HFFc6 (cell line): ENCODE measurements around the gene RAB13. TPM values are rescaled to one million over a fixed set of nuclear protein-coding genes. Genes with fewer than 3 reads are reported as not detected.

ENCODE experiments used
- DNase-seq: peaks from one replicate; pipeline ENCODE4 v3.0.0-alpha.2; 2018
- H3K27ac Mint-ChIP-seq: 2 replicates; pipeline ENCODE4 v1.8.0; 2020; ENCODE audit warnings: mild to moderate bottlenecking, mixed read lengths
- H3K27me3 Mint-ChIP-seq: 2 replicates; pipeline ENCODE4 v1.8.0; 2021; ENCODE audit warnings: mild to moderate bottlenecking, moderate library complexity, mixed read lengths; ENCODE audit not compliant: insufficient read depth
- H3K36me3 Mint-ChIP-seq: 2 replicates; pipeline ENCODE4 v1.8.0; 2021; ENCODE audit warnings: low read depth, mixed read lengths
- H3K4me1 Mint-ChIP-seq: 2 replicates; pipeline ENCODE4 v1.8.0; 2020; ENCODE audit warnings: low read depth, mixed read lengths
- H3K4me3 Mint-ChIP-seq: 2 replicates; pipeline ENCODE4 v1.8.0; 2020; ENCODE audit warnings: mild to moderate bottlenecking, moderate library complexity, mixed read lengths
- H3K9me3 Mint-ChIP-seq: 2 replicates; pipeline ENCODE4 v1.8.0; 2020; ENCODE audit warnings: mild to moderate bottlenecking, mixed read lengths
- CTCF ChIP-seq: fragments of 200-600 bp; sonication (generic); IDR thresholded peaks from 2 replicates; pipeline ENCODE4 v1.5.0; 2021; ENCODE audit warnings: antibody characterized with exemption, mild to moderate bottlenecking
- total RNA-seq, 6 experiments: library from RNA; stranded (reverse); fragmentation: NEBNext Ultra II Directional; extraction: Animal tissue kit (Norgen Biotek cat#: 25700); gene quantifications; 2 replicates in 1 of 6; 3 replicates in 5 of 6; pipeline ENCODE4 v1.2.3, GENCODE V29; 2021

Gene RAB13
- total RNA-seq, 6 experiments from 2014 or later: 119 to 138 (median 128) TPM

GRCh38 chr1:153951801-153952200 lies 34.3 kb downstream of the RAB13 start:
- no peak for TF ChIP-seq CTCF
- Mint-ChIP-seq H3K4me1 (peaks cover 23% of the 10 kb centered on the region), H3K9me3 (no peaks in the 10 kb centered on the region), H3K27ac (no peak overlapping the region; the same call in 1 of the 2 replicates), H3K27me3 (peaks cover 2% of the 10 kb centered on the region; the same call in 1 of the 2 replicates), H3K36me3 (peaks cover 12% of the 10 kb centered on the region; the same call in 1 of the 2 replicates), H3K4me3 (no peak overlapping the region)
- no peak for DNase-seq

GRCh38 chr1:153951183-153951582 lies 35.0 kb downstream of the RAB13 start:
- no peak for TF ChIP-seq CTCF
- no peak overlapping the region for H3K4me3 Mint-ChIP-seq
- no peaks in the 10 kb centered on the region for H3K9me3 Mint-ChIP-seq

GRCh38 chr1:153946622-153947241 lies 39.4 kb downstream of the RAB13 start, which contains the start of gene DENND4B:
TSS of gene DENND4B (minus strand) at chr1:153946718. CDS start at chr1:153944374, 2,344 bp downstream.
- H3K4me1 Mint-ChIP-seq: peaks cover 21% of the 10 kb centered on the region
- peaks cover 2% of the 10 kb centered on the region for H3K27me3 Mint-ChIP-seq
- no peaks in the 10 kb centered on the region for H3K9me3 Mint-ChIP-seq
- peak within 1 kb of the TSS; percentile 90 for H3K4me3 Mint-ChIP-seq
- TF ChIP-seq CTCF: peak; percentile 97
- DNase-seq: peak; percentile 54
- H3K36me3 Mint-ChIP-seq: peaks cover 12% of the 10 kb centered on the region; the same call in 1 of the 2 replicates
- peak within 1 kb of the TSS; percentile 81 for H3K27ac Mint-ChIP-seq

More at GRCh38 chr1:153951183-153951582, 35.0 kb downstream of the RAB13 start:
- peaks cover 12% of the 10 kb centered on the region; the same call in 1 of the 2 replicates for H3K36me3 Mint-ChIP-seq
- H3K4me1 Mint-ChIP-seq: peaks cover 19% of the 10 kb centered on the region
- no peak for DNase-seq
- no peak overlapping the region for H3K27ac Mint-ChIP-seq
- peaks cover 2% of the 10 kb centered on the region; the same call in 1 of the 2 replicates for H3K27me3 Mint-ChIP-seq

- TF ChIP-seq CTCF: no peak
- Mint-ChIP-seq H3K9me3 (no peaks in the 10 kb centered on the region), H3K36me3 (peaks cover 11% of the 10 kb centered on the region; the same call in 1 of the 2 replicates), H3K4me3 (peak overlapping the region; percentile 90), H3K27ac (peak overlapping the region; percentile 81), H3K27me3 (peaks cover 2% of the 10 kb centered on the region), H3K4me1 (peaks cover 21% of the 10 kb centered on the region)
- peak; percentile 43 for DNase-seq
These were observed 40.1 kb downstream of the RAB13 start for GRCh38 chr1:153945795-153946621.

- peak; percentile 58 for DNase-seq
- Mint-ChIP-seq H3K9me3 (no peaks in the 10 kb centered on the region), H3K4me3 (peak overlapping the region; percentile 90), H3K27ac (peak overlapping the region; percentile 81), H3K4me1 (peaks cover 21% of the 10 kb centered on the region), H3K36me3 (peaks cover 8% of the 10 kb centered on the region), H3K27me3 (peaks cover 4% of the 10 kb centered on the region)
- no peak for TF ChIP-seq CTCF
These were observed 40.9 kb downstream of the RAB13 start for GRCh38 chr1:153945131-153945794.
